C4-2B (cell line): Measurements from ENCODE around the gene AGBL1.

Source experiments
- H3K27ac ChIP-seq: fragments of 450-650 bp; 2 replicates; pipeline ENCODE4 v1.5.1; 2017
- CTCF ChIP-seq: fragments of 450-650 bp; conservative IDR thresholded peaks from 2 replicates; pipeline ENCODE4 v1.5.1; 2017; ENCODE audit warnings: mild to moderate bottlenecking
- ZFX ChIP-seq: fragments of 450-650 bp; IDR thresholded peaks from 2 replicates; pipeline ENCODE4 v1.6.1; 2017

The AGBL1 gene

GRCh38 chr15:86741917-86742316, 662.2 kb downstream of the AGBL1 start:
- H3K27ac ChIP-seq: no peak overlapping the region
- no peak for TF ChIP-seq CTCF
- TF ChIP-seq ZFX: no peak

- H3K27ac ChIP-seq: no peak overlapping the region
- TF ChIP-seq CTCF (peak; percentile 89), ZFX (no peak)
Observed at GRCh38 chr15:86743283-86743903, 663.7 kb downstream of the AGBL1 start.

- no peak overlapping the region for H3K27ac ChIP-seq
Observed at GRCh38 chr15:86744198-86744780, 664.6 kb downstream of the AGBL1 start.

GRCh38 chr15:86751116-86751515, 671.4 kb downstream of the AGBL1 start:
- TF ChIP-seq ZFX (no peak), CTCF (no peak)
- no peak overlapping the region for H3K27ac ChIP-seq

More at GRCh38 chr15:86744198-86744780, 664.6 kb downstream of the AGBL1 start:
- TF ChIP-seq ZFX: no peak
- no peak for TF ChIP-seq CTCF

GRCh38 chr15:86754846-86755245, 675.2 kb downstream of the AGBL1 start:
- TF ChIP-seq CTCF: no peak
- TF ChIP-seq ZFX: no peak

GRCh38 chr15:86756688-86757087, 677.0 kb downstream of the AGBL1 start:
- no peak for TF ChIP-seq ZFX
- TF ChIP-seq CTCF: peak; percentile 42
- no peak overlapping the region for H3K27ac ChIP-seq

More at GRCh38 chr15:86754846-86755245, 675.2 kb downstream of the AGBL1 start:
- no peak overlapping the region for H3K27ac ChIP-seq

- H3K27ac ChIP-seq: no peak overlapping the region
- TF ChIP-seq ZFX: no peak
- TF ChIP-seq CTCF: no peak
Observed at GRCh38 chr15:86759800-86760523, 680.3 kb downstream of the AGBL1 start.
